Metanephros (tissue), 1 donor: ENCODE data around the gene ZNF266. TPM values are rescaled to one million over a fixed set of nuclear protein-coding genes. Genes with fewer than 3 reads are reported as not detected.

Source experiments
- total RNA-seq: library from RNA; depleted of rRNA; stranded (reverse); fragments of >200 nt; gene quantifications from one replicate; pipeline ENCODE4 v1.2.3, GENCODE V29; 2014

ZNF266 gene
- 21.4 TPM for total RNA-seq

GRCh38 chr19:9435279-9436268 is at the start of gene ZNF266:
Gene ZNF266 (minus strand): TSS chr19:9435573. CDS start chr19:9420089, 15,484 bp downstream.

GRCh38 chr19:9362905-9363304 is 72.5 kb downstream of the ZNF266 start, which contains the start of gene ZNF177:
Gene ZNF177 (plus strand): TSS chr19:9363013. CDS start chr19:9378312, 15,299 bp downstream.

Other genes with a start within 250 kb of the ZNF266 start
- not detected for gene OR7D4, start 216.0 kb downstream of the ZNF266 start, total RNA-seq
- gene OR7E24, start 184.6 kb downstream of the ZNF266 start, total RNA-seq = not detected
- 11.2 TPM for gene ZNF699, start 125.7 kb downstream of the ZNF266 start, total RNA-seq
- gene ZNF559, start 111.4 kb downstream of the ZNF266 start, total RNA-seq = 39.2 TPM
- 7.1 TPM for gene ZNF177, start 72.6 kb downstream of the ZNF266 start, total RNA-seq
- gene ZNF560, start 63.0 kb upstream of the ZNF266 start, total RNA-seq = not detected
- 21.9 TPM for gene ZNF426, start 103.1 kb upstream of the ZNF266 start, total RNA-seq
- gene ZNF121, start 148.9 kb upstream of the ZNF266 start, total RNA-seq = 47.3 TPM
- 42.0 TPM for gene ZNF561, start 185.7 kb upstream of the ZNF266 start, total RNA-seq
- gene ZNF562, start 239.5 kb upstream of the ZNF266 start, total RNA-seq = 35.2 TPM